Mesothelial cell of epicardium (in vitro differentiated cells): ENCODE data around the gene CTNND2. TPM values are rescaled to one million over a fixed set of nuclear protein-coding genes. Genes with fewer than 3 reads are reported as not detected.

Source experiments
- DNase-seq, 2 experiments: peaks; one replicate each; pipeline ENCODE4 v3.0.0; 2021; ENCODE audit warnings: low spot score in 2 of 2; ENCODE audit not compliant: unreplicated experiment in 2 of 2
- H3K27ac Mint-ChIP-seq: 2 replicates; pipeline ENCODE4 v1.8.0; 2021; ENCODE audit warnings: mixed read lengths
- H3K27me3 Mint-ChIP-seq: 2 replicates; pipeline ENCODE4 v1.8.0; 2021; ENCODE audit warnings: low read depth, mixed read lengths
- H3K36me3 Mint-ChIP-seq: 2 replicates; pipeline ENCODE4 v1.8.0; 2021; ENCODE audit warnings: mixed read lengths
- H3K4me1 Mint-ChIP-seq: 2 replicates; pipeline ENCODE4 v1.8.0; 2021; ENCODE audit warnings: mixed read lengths
- H3K4me3 Mint-ChIP-seq: 2 replicates; pipeline ENCODE4 v1.8.0; 2021; ENCODE audit warnings: mild to moderate bottlenecking, moderate library complexity, mixed read lengths
- H3K9me3 Mint-ChIP-seq: 2 replicates; pipeline ENCODE4 v1.8.0; 2021; ENCODE audit warnings: mixed read lengths
- total RNA-seq: library from RNA; stranded (reverse); gene quantifications from 3 replicates; pipeline ENCODE4 v1.2.1, GENCODE V29; 2021
- TF ChIP-seq, protein P1 (sequence below): fragments of 200-600 bp; sonication (generic); IDR thresholded peaks from one replicate; pipeline ENCODE4 v1.5.0; 2021; ENCODE audit warnings: antibody characterized with exemption; ENCODE audit not compliant: unreplicated experiment

The CTNND2 gene
- total RNA-seq, 1 donor from 2014 or later = 7.9 TPM

DNA sequence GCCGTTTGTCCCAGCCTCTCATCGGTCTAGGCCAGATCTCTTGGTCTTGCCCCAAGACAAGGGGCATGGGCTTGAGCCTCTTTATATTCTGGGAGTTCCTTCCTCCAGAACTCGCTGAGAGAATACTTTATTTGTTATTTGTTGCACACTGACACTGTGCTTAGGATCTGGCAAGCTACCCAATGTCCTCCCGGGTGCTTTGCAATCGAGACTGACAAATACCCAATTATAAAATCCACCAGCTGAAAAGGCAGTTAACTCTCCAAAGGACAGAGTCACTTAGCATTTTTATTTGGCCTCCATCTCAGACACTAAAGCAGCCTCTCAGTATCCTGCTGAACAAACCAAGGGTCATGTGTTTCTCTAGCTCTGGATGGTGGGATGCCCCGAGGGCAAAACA, 643.0 kb downstream of the CTNND2 start:
- Mint-ChIP-seq H3K27ac (no peak overlapping the region), H3K4me3 (no peak overlapping the region), H3K27me3 (no peaks in the 10 kb centered on the region), H3K9me3 (no peaks in the 10 kb centered on the region), H3K36me3 (no peaks in the 10 kb centered on the region), H3K4me1 (peaks cover 3% of the 10 kb centered on the region)
- TF ChIP-seq, protein P1, sequence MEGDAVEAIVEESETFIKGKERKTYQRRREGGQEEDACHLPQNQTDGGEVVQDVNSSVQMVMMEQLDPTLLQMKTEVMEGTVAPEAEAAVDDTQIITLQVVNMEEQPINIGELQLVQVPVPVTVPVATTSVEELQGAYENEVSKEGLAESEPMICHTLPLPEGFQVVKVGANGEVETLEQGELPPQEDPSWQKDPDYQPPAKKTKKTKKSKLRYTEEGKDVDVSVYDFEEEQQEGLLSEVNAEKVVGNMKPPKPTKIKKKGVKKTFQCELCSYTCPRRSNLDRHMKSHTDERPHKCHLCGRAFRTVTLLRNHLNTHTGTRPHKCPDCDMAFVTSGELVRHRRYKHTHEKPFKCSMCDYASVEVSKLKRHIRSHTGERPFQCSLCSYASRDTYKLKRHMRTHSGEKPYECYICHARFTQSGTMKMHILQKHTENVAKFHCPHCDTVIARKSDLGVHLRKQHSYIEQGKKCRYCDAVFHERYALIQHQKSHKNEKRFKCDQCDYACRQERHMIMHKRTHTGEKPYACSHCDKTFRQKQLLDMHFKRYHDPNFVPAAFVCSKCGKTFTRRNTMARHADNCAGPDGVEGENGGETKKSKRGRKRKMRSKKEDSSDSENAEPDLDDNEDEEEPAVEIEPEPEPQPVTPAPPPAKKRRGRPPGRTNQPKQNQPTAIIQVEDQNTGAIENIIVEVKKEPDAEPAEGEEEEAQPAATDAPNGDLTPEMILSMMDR = no peak
- no peak for DNase-seq

- DNase-seq = no peak
- Mint-ChIP-seq H3K4me3 (no peak overlapping the region), H3K4me1 (peaks cover 13% of the 10 kb centered on the region), H3K9me3 (no peaks in the 10 kb centered on the region), H3K36me3 (no peaks in the 10 kb centered on the region), H3K27ac (no peak overlapping the region), H3K27me3 (no peaks in the 10 kb centered on the region)
- TF ChIP-seq, protein P1 = no peak
These were observed 646.2 kb downstream of the CTNND2 start for GRCh38 chr5:11258001-11258400.

- H3K4me1 Mint-ChIP-seq = peaks cover 34% of the 10 kb centered on the region
These were observed 651.7 kb downstream of the CTNND2 start for GRCh38 chr5:11252523-11252922.

GRCh38 chr5:11252075-11252474, 652.2 kb downstream of the CTNND2 start:
- H3K9me3 Mint-ChIP-seq = peaks cover 4% of the 10 kb centered on the region

More at GRCh38 chr5:11252523-11252922, 651.7 kb downstream of the CTNND2 start:
- no peak for DNase-seq
- Mint-ChIP-seq H3K4me3 (no peak overlapping the region), H3K27ac (peak overlapping the region; percentile 87), H3K9me3 (peaks cover 4% of the 10 kb centered on the region), H3K36me3 (no peaks in the 10 kb centered on the region), H3K27me3 (no peaks in the 10 kb centered on the region)
- TF ChIP-seq, protein P1 = no peak

DNA sequence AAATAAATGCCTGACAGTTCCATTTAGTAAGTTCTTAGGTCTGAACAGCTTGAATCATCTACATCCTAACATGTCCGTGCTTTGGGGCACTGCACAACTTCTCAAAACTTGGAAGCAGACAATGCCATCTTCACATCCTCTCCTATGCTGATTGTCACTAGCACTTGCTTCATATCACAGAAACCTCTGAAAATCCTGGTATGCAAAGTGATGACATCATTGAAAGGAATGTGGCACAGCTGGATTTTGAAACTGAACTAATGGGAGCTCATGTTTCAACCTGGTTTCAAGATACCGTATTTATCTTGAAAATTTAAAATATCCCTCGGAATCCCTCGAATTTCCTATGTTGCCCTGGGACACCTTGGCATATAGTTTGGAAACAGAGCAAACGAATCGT, 653.0 kb downstream of the CTNND2 start:
- H3K27ac Mint-ChIP-seq = peak overlapping the region; percentile 94
- peaks cover 4% of the 10 kb centered on the region for H3K9me3 Mint-ChIP-seq

More at GRCh38 chr5:11252075-11252474, 652.2 kb downstream of the CTNND2 start:
- DNase-seq = no peak
- Mint-ChIP-seq H3K36me3 (no peaks in the 10 kb centered on the region), H3K27me3 (no peaks in the 10 kb centered on the region), H3K4me3 (no peak overlapping the region), H3K27ac (peak overlapping the region; percentile 87), H3K4me1 (peaks cover 34% of the 10 kb centered on the region)
- TF ChIP-seq, protein P1 = no peak

More for the DNA sequence above, 653.0 kb downstream of the CTNND2 start:
- H3K4me1 Mint-ChIP-seq = peaks cover 31% of the 10 kb centered on the region
- no peaks in the 10 kb centered on the region for H3K36me3 Mint-ChIP-seq
- TF ChIP-seq, protein P1 = no peak
- no peaks in the 10 kb centered on the region for H3K27me3 Mint-ChIP-seq
- H3K4me3 Mint-ChIP-seq = peak overlapping the region; percentile 24
- DNase-seq = no peak
